ENCODE data around the gene NAGA.
"Not testable (repeated sequence)": the region's sequence is repeated elsewhere in the genome, so short reads cannot be mapped to it uniquely, and the experiment has no call there.

NAGA gene

GRCh38 chr22:42070517-42071422 lies at the start of gene NAGA:
TSS of gene NAGA (minus strand) at chr22:42070812. CDS start at chr22:42070297, 515 bp downstream.
- peak within 1 kb of the TSS; percentile 83 for H3K9ac ChIP-seq (ENCODE audit: low read length)
- H3K27me3 ChIP-seq (ENCODE audit: control insufficient read depth in 1 of 2, insufficient read depth in 2 of 2, low read length in 2 of 2): no peaks in the 10 kb centered on the region
- H3K4me1 ChIP-seq (ENCODE audit: insufficient read depth, low read length): peaks cover 42% of the 10 kb centered on the region
- peaks cover 19% of the 10 kb centered on the region for H3K36me3 ChIP-seq (ENCODE audit: insufficient read depth, low read length)
- peak within 1 kb of the TSS; percentile 89 for H3K27ac ChIP-seq (ENCODE audit: low read depth, low read length)
- H3K9me3 ChIP-seq (ENCODE audit: low read length): no peaks in the 10 kb centered on the region
- peak within 1 kb of the TSS; percentile 59 to 78 for H3K4me3 ChIP-seq (ENCODE audit: low read depth in 1 of 2, low read length in 2 of 2)

DNA sequence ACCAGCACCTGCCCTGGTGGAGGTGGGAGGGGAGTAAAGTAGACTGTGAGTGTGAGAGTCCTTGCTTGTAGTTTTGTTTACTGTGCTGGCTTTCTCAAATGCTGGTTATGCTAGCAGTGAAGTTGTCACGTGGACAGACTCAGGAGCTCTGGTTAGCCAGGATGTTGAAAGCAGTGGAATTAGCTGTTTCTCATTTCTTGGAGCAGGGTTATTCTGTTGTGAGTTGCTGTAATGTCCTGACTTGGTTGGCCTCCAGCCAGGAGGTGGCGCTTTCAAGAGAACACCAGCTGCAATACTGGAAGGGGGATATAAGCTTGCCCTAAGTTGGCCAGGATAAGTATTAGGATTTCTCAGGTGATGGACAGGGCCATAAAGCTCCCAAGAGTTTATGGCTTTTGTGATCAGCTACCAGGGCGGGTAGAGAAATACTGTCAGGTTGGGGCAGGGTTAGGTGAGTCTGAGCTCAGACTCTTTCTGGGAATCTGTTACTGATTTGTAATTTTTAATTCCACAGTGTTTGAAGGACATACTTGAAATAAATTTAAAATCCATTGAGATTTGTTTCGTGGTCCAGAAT lies 46.3 kb upstream of the NAGA start:
- H3K27ac ChIP-seq (ENCODE audit: low read depth, low read length): no peak overlapping the region
- no peaks in the 10 kb centered on the region for H3K4me1 ChIP-seq (ENCODE audit: insufficient read depth, low read length)
- no peak overlapping the region for H3K9ac ChIP-seq (ENCODE audit: low read length)
- no peaks in the 10 kb centered on the region for H3K27me3 ChIP-seq (ENCODE audit: control insufficient read depth in 1 of 2, insufficient read depth in 2 of 2, low read length in 2 of 2)
- H3K9me3 ChIP-seq (ENCODE audit: low read length): peaks cover 3% of the 10 kb centered on the region
- H3K4me3 ChIP-seq (ENCODE audit: low read depth in 1 of 2, low read length in 2 of 2): no peak overlapping the region
- no peaks in the 10 kb centered on the region for H3K36me3 ChIP-seq (ENCODE audit: insufficient read depth, low read length)

DNA sequence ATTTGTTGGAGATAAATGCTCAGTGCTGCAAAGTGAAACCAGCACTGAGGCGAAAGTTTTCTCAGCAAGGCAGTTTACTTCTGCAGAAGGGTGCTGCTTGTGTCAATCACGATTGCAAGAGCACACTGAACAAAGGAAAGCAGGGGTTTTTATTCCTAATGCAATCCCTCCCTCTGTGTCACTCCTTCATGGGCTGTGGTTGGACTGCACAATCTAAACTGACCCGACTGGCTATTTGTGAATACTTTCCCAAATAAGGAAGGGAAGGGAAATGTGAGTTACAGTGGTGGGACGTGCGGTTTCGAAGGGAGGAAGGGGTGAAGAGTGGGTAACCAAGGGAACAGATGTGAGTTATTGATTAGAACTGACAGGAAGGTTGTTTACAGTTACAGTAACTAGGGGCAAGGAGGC lies 44.8 kb upstream of the NAGA start:
- H3K4me3 ChIP-seq (ENCODE audit: low read depth in 1 of 2, low read length in 2 of 2); H3K9ac ChIP-seq (ENCODE audit: low read length); H3K9me3 ChIP-seq (ENCODE audit: low read length); H3K4me1 ChIP-seq (ENCODE audit: insufficient read depth, low read length); H3K36me3 ChIP-seq (ENCODE audit: insufficient read depth, low read length); H3K27me3 ChIP-seq (ENCODE audit: control insufficient read depth in 1 of 2, insufficient read depth in 2 of 2, low read length in 2 of 2); H3K27ac ChIP-seq (ENCODE audit: low read depth, low read length): not testable (repeated sequence)

GRCh38 chr22:42114721-42115120 lies 44.1 kb upstream of the NAGA start:
- Histone ChIP-seq H3K27me3 (ENCODE audit: control insufficient read depth in 1 of 2, insufficient read depth in 2 of 2, low read length in 2 of 2) (no peaks in the 10 kb centered on the region), H3K36me3 (ENCODE audit: insufficient read depth, low read length) (no peaks in the 10 kb centered on the region), H3K4me1 (ENCODE audit: insufficient read depth, low read length) (no peaks in the 10 kb centered on the region), H3K9ac (ENCODE audit: low read length) (no peak overlapping the region), H3K9me3 (ENCODE audit: low read length) (peaks cover 3% of the 10 kb centered on the region), H3K27ac (ENCODE audit: low read depth, low read length) (no peak overlapping the region), H3K4me3 (ENCODE audit: low read depth in 1 of 2, low read length in 2 of 2) (no peak overlapping the region)

GRCh38 chr22:42112793-42113192 lies 42.2 kb upstream of the NAGA start:
- H3K27ac ChIP-seq (ENCODE audit: low read depth, low read length); H3K9me3 ChIP-seq (ENCODE audit: low read length); H3K4me3 ChIP-seq (ENCODE audit: low read depth in 1 of 2, low read length in 2 of 2); H3K27me3 ChIP-seq (ENCODE audit: control insufficient read depth in 1 of 2, insufficient read depth in 2 of 2, low read length in 2 of 2); H3K9ac ChIP-seq (ENCODE audit: low read length); H3K4me1 ChIP-seq (ENCODE audit: insufficient read depth, low read length); H3K36me3 ChIP-seq (ENCODE audit: insufficient read depth, low read length): not testable (repeated sequence)

DNA sequence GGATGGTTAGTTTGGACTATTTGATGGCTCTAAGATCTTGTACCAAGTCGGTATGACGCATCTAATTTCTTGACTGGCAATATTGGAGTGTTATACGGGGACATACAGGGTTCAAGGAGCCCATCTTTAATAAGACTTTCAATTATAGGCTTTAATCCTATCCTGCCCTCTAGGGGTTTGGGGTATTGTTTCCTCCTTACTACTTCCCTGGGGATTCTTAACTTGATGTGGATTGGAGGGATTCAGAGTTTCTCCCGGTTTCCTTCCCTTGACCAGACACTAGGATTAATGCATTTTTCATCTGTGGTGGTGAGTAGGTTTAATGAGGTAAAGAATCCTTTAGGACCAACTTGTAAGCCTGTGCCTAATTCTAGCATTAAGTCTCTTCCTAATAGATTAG lies 41.2 kb upstream of the NAGA start:
- H3K4me3 ChIP-seq (ENCODE audit: low read depth in 1 of 2, low read length in 2 of 2): no peak overlapping the region
- no peaks in the 10 kb centered on the region for H3K4me1 ChIP-seq (ENCODE audit: insufficient read depth, low read length)
- no peaks in the 10 kb centered on the region for H3K36me3 ChIP-seq (ENCODE audit: insufficient read depth, low read length)
- H3K9ac ChIP-seq (ENCODE audit: low read length): no peak overlapping the region
- peaks cover 3% of the 10 kb centered on the region for H3K9me3 ChIP-seq (ENCODE audit: low read length)
- H3K27ac ChIP-seq (ENCODE audit: low read depth, low read length): no peak overlapping the region
- no peaks in the 10 kb centered on the region for H3K27me3 ChIP-seq (ENCODE audit: control insufficient read depth in 1 of 2, insufficient read depth in 2 of 2, low read length in 2 of 2)

DNA sequence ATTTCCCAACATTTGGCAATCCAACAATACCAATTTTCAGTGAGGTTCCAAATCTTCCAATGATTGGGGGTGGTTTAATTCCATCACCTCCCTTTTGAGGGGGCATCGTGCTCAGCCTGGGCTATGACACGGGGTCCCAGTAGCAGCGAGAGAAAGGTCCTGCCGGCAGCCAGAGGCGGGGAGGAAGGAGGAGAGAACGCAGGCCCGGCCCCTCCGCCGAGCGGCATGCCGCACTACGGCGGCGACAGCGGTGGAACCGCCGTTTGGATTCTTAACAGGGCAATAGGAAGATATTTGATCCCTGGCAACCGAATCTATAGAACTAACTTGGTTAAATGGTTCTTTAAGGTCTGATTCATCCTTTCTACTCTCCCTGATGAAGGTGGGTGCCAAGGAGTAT lies 38.2 kb upstream of the NAGA start:
- Histone ChIP-seq H3K27me3 (ENCODE audit: control insufficient read depth in 1 of 2, insufficient read depth in 2 of 2, low read length in 2 of 2) (no peaks in the 10 kb centered on the region), H3K9ac (ENCODE audit: low read length) (no peak overlapping the region), H3K4me1 (ENCODE audit: insufficient read depth, low read length) (no peaks in the 10 kb centered on the region), H3K27ac (ENCODE audit: low read depth, low read length) (no peak overlapping the region), H3K36me3 (ENCODE audit: insufficient read depth, low read length) (no peaks in the 10 kb centered on the region), H3K4me3 (ENCODE audit: low read depth in 1 of 2, low read length in 2 of 2) (no peak overlapping the region), H3K9me3 (ENCODE audit: low read length) (peaks cover 3% of the 10 kb centered on the region)

DNA sequence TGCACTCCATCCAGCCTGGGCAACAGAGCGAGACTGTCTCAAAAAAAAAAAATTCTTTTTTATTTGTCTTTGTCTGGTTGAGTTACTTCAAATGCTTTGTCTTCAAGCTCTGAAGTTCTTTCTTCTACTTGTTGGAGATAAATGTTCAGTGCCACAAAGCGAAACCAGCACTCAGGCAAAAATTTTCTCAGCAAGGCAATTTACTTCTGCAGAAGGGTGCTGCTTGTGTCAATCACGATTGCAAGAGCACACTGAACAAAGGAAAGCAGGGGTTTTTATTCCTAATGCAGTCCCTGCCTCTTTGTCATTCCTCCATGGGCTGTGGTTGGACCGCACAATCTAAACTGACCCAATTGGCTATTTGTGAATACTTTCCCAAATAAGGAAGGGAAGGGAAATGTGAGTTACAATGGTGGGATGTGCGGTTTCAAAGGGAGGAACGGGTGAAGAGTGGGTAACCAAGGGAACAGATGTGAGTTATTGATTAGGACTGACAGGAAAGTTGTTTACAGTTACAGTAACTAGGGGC lies 33.8 kb upstream of the NAGA start:
- H3K27me3 ChIP-seq (ENCODE audit: control insufficient read depth in 1 of 2, insufficient read depth in 2 of 2, low read length in 2 of 2); H3K4me1 ChIP-seq (ENCODE audit: insufficient read depth, low read length); H3K4me3 ChIP-seq (ENCODE audit: low read depth in 1 of 2, low read length in 2 of 2); H3K9me3 ChIP-seq (ENCODE audit: low read length); H3K27ac ChIP-seq (ENCODE audit: low read depth, low read length); H3K36me3 ChIP-seq (ENCODE audit: insufficient read depth, low read length); H3K9ac ChIP-seq (ENCODE audit: low read length): not testable (repeated sequence)

DNA sequence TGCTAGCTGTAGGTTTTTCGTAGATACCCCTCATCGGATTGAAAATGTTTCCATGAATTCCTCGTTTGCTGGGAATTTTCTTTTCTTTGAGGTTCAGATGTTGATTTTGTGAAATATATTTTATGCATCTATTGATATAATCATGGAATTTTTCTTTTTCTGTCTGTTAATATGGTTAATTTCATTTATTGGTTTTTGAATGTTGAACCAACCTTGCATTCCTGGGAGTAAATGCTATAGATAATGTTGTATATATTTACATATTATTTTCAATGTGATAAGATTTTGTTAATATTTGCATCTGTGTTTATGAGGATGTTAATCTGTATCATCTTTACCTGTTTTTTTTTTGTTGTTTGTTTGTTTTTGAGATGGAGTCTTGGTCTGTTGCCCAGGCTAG lies 30.6 kb upstream of the NAGA start:
- H3K4me1 ChIP-seq (ENCODE audit: insufficient read depth, low read length): no peaks in the 10 kb centered on the region
- H3K4me3 ChIP-seq (ENCODE audit: low read depth in 1 of 2, low read length in 2 of 2): no peak overlapping the region
- no peaks in the 10 kb centered on the region for H3K27me3 ChIP-seq (ENCODE audit: control insufficient read depth in 1 of 2, insufficient read depth in 2 of 2, low read length in 2 of 2)
- H3K36me3 ChIP-seq (ENCODE audit: insufficient read depth, low read length): no peaks in the 10 kb centered on the region
- H3K9ac ChIP-seq (ENCODE audit: low read length): no peak overlapping the region
- peaks cover 8% of the 10 kb centered on the region for H3K9me3 ChIP-seq (ENCODE audit: low read length)
- no peak overlapping the region for H3K27ac ChIP-seq (ENCODE audit: low read depth, low read length)

DNA sequence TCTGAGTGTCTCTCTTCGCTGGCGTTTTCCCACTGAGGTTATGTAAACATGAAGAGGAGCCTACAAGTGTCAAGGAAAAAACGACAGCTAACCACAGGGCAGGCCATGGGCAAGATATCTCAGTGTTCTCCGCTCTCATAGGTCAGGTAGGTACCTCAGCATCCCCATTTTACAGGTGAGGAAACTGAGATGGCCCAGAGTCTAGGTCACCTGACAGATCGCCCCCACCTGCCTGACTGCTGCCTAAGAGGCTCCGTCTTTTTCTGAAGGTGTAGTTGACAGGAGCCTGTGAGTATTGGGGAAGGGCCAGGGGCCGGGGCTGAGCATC lies 20.8 kb upstream of the NAGA start:
- Histone ChIP-seq H3K27me3 (ENCODE audit: control insufficient read depth in 1 of 2, insufficient read depth in 2 of 2, low read length in 2 of 2) (no peaks in the 10 kb centered on the region), H3K9me3 (ENCODE audit: low read length) (no peaks in the 10 kb centered on the region), H3K27ac (ENCODE audit: low read depth, low read length) (peak overlapping the region; percentile 83), H3K4me1 (ENCODE audit: insufficient read depth, low read length) (peaks cover 23% of the 10 kb centered on the region), H3K9ac (ENCODE audit: low read length) (peak overlapping the region; percentile 59), H3K4me3 (ENCODE audit: low read depth in 1 of 2, low read length in 2 of 2) (peak overlapping the region; percentile 85 to 92), H3K36me3 (ENCODE audit: insufficient read depth, low read length) (peaks cover 8% of the 10 kb centered on the region)

GRCh38 chr22:42090596-42091454 lies 20.2 kb upstream of the NAGA start, which contains the start of gene NDUFA6:
TSS of gene NDUFA6 (minus strand) at chr22:42090772. CDS start at chr22:42090744, 28 bp downstream.
- peaks cover 23% of the 10 kb centered on the region for H3K4me1 ChIP-seq (ENCODE audit: insufficient read depth, low read length)

More at GRCh38 chr22:42090596-42091454, 20.2 kb upstream of the NAGA start, which contains the start of gene NDUFA6:
- Histone ChIP-seq H3K4me3 (ENCODE audit: low read depth in 1 of 2, low read length in 2 of 2) (peak within 1 kb of the TSS; percentile 85 to 92), H3K27ac (ENCODE audit: low read depth, low read length) (peak within 1 kb of the TSS; percentile 96), H3K9ac (ENCODE audit: low read length) (peak within 1 kb of the TSS; percentile 90), H3K9me3 (ENCODE audit: low read length) (no peaks in the 10 kb centered on the region), H3K27me3 (ENCODE audit: control insufficient read depth in 1 of 2, insufficient read depth in 2 of 2, low read length in 2 of 2) (no peaks in the 10 kb centered on the region), H3K36me3 (ENCODE audit: insufficient read depth, low read length) (peaks cover 14% of the 10 kb centered on the region)

All from muscle layer of colon (tissue), 2 donors.